HepG2 (cell line): ENCODE data around the gene FAIM. TPM values are rescaled to one million over a fixed set of nuclear protein-coding genes. Genes with fewer than 3 reads are reported as not detected.

Source experiments
- ATAC-seq: fragments of 200-7000 bp; cut with Tn5 transposase; 3 replicates; pipeline ENCODE4 v1.9.1; 2020; ENCODE audit warnings: mild to moderate bottlenecking, moderate library complexity
- BruUV-seq: library from RNA; stranded (reverse); fragments of 400-500 nt; replicated peaks from 2 replicates; lab custom pipeline; 2021; lab: Mats Ljungman, UMichigan
- CTCF ChIA-PET: fragments of 300-600 bp; formaldehyde crosslinking; extraction: SDS; loops from one replicate; lab custom pipeline; 2021; ENCODE audit warnings: low total read pairs, inconsistent platforms, low intra/inter-chr PET ratio; lab: Yijun Ruan, JAX
- POLR2A ChIA-PET: fragments of 350-600 bp; sonication (Branson Sonifier 250); formaldehyde crosslinking; loops from one replicate; lab custom pipeline; 2020; ENCODE audit warnings: antibody characterized with exemption, inconsistent platforms; lab: Yijun Ruan, JAX
- DNase-seq: peaks from one replicate; pipeline ENCODE4 v3.0.0-alpha.2; 2015; ENCODE audit warnings: low spot score
- FAIRE-seq: peaks from 3 replicates; lab custom pipeline; 2011; peaks lifted over from hg19 to GRCh38; lab: Jason Lieb, UNC
- H2AFZ ChIP-seq: one replicate; pipeline ENCODE4 v1.6.1; 2011; ENCODE audit warnings: low read length, inconsistent platforms
- H3K27ac ChIP-seq: fragments of 300-600 bp; 3 replicates; pipeline ENCODE4 v1.8.0; 2011; ENCODE audit warnings: mixed run types, mild to moderate bottlenecking, mixed read lengths, low read length, inconsistent platforms; ENCODE audit not compliant: insufficient read depth; ENCODE audit errors: extremely low read length
- H3K27me3 ChIP-seq, 2 experiments: fragments of 200-600 bp in 1 of 2; 2 replicates in 1 of 2; 3 replicates in 1 of 2; pipeline versions ENCODE4 v1.6.0 to v1.8.0; 2011; ENCODE audit warnings: low read length in 2 of 2, mild to moderate bottlenecking in 2 of 2, moderate library complexity in 2 of 2, inconsistent platforms in 1 of 2; ENCODE audit not compliant: insufficient read depth in 2 of 2, control insufficient read depth in 1 of 2
- H3K36me3 ChIP-seq, 2 experiments: fragments of 200-600 bp in 1 of 2; replicated peaks in 1 of 2; 2 replicates in 1 of 2; 3 replicates in 1 of 2; pipeline versions ENCODE4 v1.5.1 to v1.8.0; 2011; ENCODE audit warnings: low read length in 2 of 2, inconsistent platforms in 1 of 2; ENCODE audit not compliant: insufficient read depth in 2 of 2, control insufficient read depth in 1 of 2
- H3K4me1 ChIP-seq: 2 replicates; pipeline ENCODE4 v1.5.1; 2012; ENCODE audit warnings: low read length, inconsistent platforms; ENCODE audit not compliant: insufficient read depth
- H3K4me2 ChIP-seq: 2 replicates; pipeline ENCODE4 v1.6.0; 2011; ENCODE audit warnings: low read depth, low read length, inconsistent platforms
- H3K4me3 ChIP-seq, 3 experiments: fragments of 200-600 bp in 1 of 3; sonication (generic), shearing (Covaris generic) in 1 of 3; replicated peaks in 1 of 3; 2 replicates each; pipeline ENCODE4 v1.5.1; 2011 to 2016; ENCODE audit warnings: low read length in 3 of 3, inconsistent platforms in 2 of 3, low read depth in 2 of 3, mild to moderate bottlenecking in 2 of 3, control low read depth in 1 of 3, mixed read lengths in 1 of 3; ENCODE audit not compliant: insufficient read depth in 1 of 3
- H3K79me2 ChIP-seq: one replicate; pipeline ENCODE4 v1.6.1; 2011; ENCODE audit warnings: low read length, inconsistent platforms; ENCODE audit not compliant: insufficient read depth
- H3K9ac ChIP-seq: 2 replicates; pipeline ENCODE4 v1.6.0; 2011; ENCODE audit warnings: mild to moderate bottlenecking, low read depth, low read length, inconsistent platforms; ENCODE audit not compliant: insufficient read depth
- H3K9me3 ChIP-seq: 2 replicates; pipeline ENCODE4 v1.5.1; 2012; ENCODE audit warnings: mild to moderate bottlenecking, low read length
- H4K20me1 ChIP-seq: 2 replicates; pipeline ENCODE4 v1.6.0; 2011; ENCODE audit warnings: inconsistent platforms, mild to moderate bottlenecking, low read length, moderate library complexity; ENCODE audit not compliant: insufficient read depth
- GZF1 ChIP-seq: sonication (generic); formaldehyde crosslinking; IDR thresholded peaks from 2 replicates; pipeline ENCODE4 v1.5.1; 2020; ENCODE audit warnings: mild to moderate bottlenecking, missing genetic modification reagents
- HINFP ChIP-seq: sonication (generic); formaldehyde crosslinking; IDR thresholded peaks from 2 replicates; pipeline ENCODE4 v1.4.0; 2020; ENCODE audit warnings: low read depth, mild to moderate bottlenecking, missing genetic modification reagents
- HNRNPH1 ChIP-seq: fragments of 200-400 bp; formaldehyde crosslinking; optimal IDR thresholded peaks from 2 replicates; pipeline ENCODE3; 2017; ENCODE audit warnings: mild to moderate bottlenecking, low read depth, low read length
- IKZF1 ChIP-seq: fragments of 450-650 bp; IDR thresholded peaks from 2 replicates; pipeline ENCODE4 v1.7.1; 2016
- KLF12 ChIP-seq: sonication (generic); formaldehyde crosslinking; IDR thresholded peaks from 2 replicates; pipeline ENCODE4 v1.4.0; 2020; ENCODE audit warnings: missing genetic modification reagents, borderline replicate concordance
- LCORL ChIP-seq, 2 experiments: fragments of 450-650 bp in 1 of 2; sonication (generic) in 1 of 2; formaldehyde crosslinking in 1 of 2; IDR thresholded peaks; 2 replicates each; pipeline versions ENCODE4 v1.5.0 to v1.6.1; 2017 to 2020; ENCODE audit warnings: antibody characterized with exemption in 1 of 2, missing genetic modification reagents in 1 of 2
- SIX1 ChIP-seq: sonication (generic); formaldehyde crosslinking; IDR thresholded peaks from 2 replicates; pipeline ENCODE4 v1.4.0; 2020; ENCODE audit warnings: missing genetic modification reagents, borderline replicate concordance
- SOX13 ChIP-seq, 3 experiments: fragments of 450-650 bp in 1 of 3; sonication (generic) in 1 of 3; formaldehyde crosslinking in 1 of 3; IDR thresholded peaks in 2 of 3; conservative IDR thresholded peaks in 1 of 3; 2 replicates each; pipeline versions ENCODE4 v1.5.0 to v1.6.1; 2016 to 2020; ENCODE audit warnings: antibody characterized with exemption in 1 of 3, mild to moderate bottlenecking in 1 of 3, missing compliant biosample characterization in 1 of 3, missing genetic modification reagents in 1 of 3, moderate library complexity in 1 of 3
- THAP11 ChIP-seq: IDR thresholded peaks from 2 replicates; pipeline ENCODE4 v1.6.1; 2016; ENCODE audit warnings: missing biosample characterization, missing genetic modification reagents
- ZFP36L2 ChIP-seq: sonication (generic); formaldehyde crosslinking; IDR thresholded peaks from 2 replicates; pipeline ENCODE4 v1.4.0; 2020; ENCODE audit warnings: missing genetic modification reagents
- ZNF121 ChIP-seq: sonication (generic); formaldehyde crosslinking; IDR thresholded peaks from 2 replicates; pipeline ENCODE4 v1.5.0; 2020; ENCODE audit warnings: mild to moderate bottlenecking, missing genetic modification reagents
- ZNF343 ChIP-seq: sonication (generic); formaldehyde crosslinking; IDR thresholded peaks from 2 replicates; pipeline ENCODE4 v1.4.0; 2020; ENCODE audit warnings: mild to moderate bottlenecking, missing genetic modification reagents
- ZNF687 ChIP-seq: sonication (generic); formaldehyde crosslinking; IDR thresholded peaks from 2 replicates; pipeline ENCODE4 v1.5.1; 2020; ENCODE audit warnings: mild to moderate bottlenecking, missing genetic modification reagents, moderate library complexity
- ZNF83 ChIP-seq: sonication (generic); formaldehyde crosslinking; IDR thresholded peaks from 2 replicates; pipeline ENCODE4 v1.4.0; 2020; ENCODE audit warnings: missing genetic modification reagents, mild to moderate bottlenecking, borderline replicate concordance
- ZNF883 ChIP-seq: sonication (generic); formaldehyde crosslinking; IDR thresholded peaks from 2 replicates; pipeline ENCODE4 v1.5.1; 2020; ENCODE audit warnings: mild to moderate bottlenecking, missing genetic modification reagents; ENCODE audit errors: not compliant biosample characterization
- WGBS: methylation state at CpG from one replicate; pipeline ENCODE4 v1.1.6; 2017; ENCODE audit warnings: low lambda C conversion rate; 5-methylcytosine and 5-hydroxymethylcytosine counted together
- in situ Hi-C: cut with HindIII; loops from 2 replicates; pipeline ENCODE4 v1.10.0; 2017; ENCODE audit warnings: low pct_unique_long_range_greater_than_20kb; ENCODE audit not compliant: extremely low pct_ligation_motif_present
- intact Hi-C: fragments of 100-400 bp; cut with micrococcal nuclease; formaldehyde crosslinking; loops from one replicate; pipeline ENCODE4 v1.10.0; 2022; ENCODE audit not compliant: unreplicated experiment
- polyA plus RNA-seq, 8 experiments: library from polyadenylated mRNA; depleted of rRNA in 3 of 8; stranded (reverse) in 7 of 8; unstranded in 1 of 8; fragments of >200 nt; fragmentation: Illumina TruSeq in 4 of 8; extraction: Trizol in 4 of 8; gene quantifications; 2 replicates each; pipeline versions ENCODE4 v1.2.1 to v1.2.3, GENCODE V29; 2011 to 2016; ENCODE audit warnings: low read depth in 4 of 8, missing spikeins in 1 of 8, mixed read lengths in 1 of 8; ENCODE audit not compliant: insufficient read depth in 1 of 8
- total RNA-seq, 5 experiments: library from RNA; depleted of rRNA; stranded (reverse); fragments of >200 nt; fragmentation: Illumina TruSeq; extraction: Trizol; gene quantifications; 2 replicates each; pipeline ENCODE4 v1.2.3, GENCODE V29; 2016; ENCODE audit warnings: low read depth in 1 of 5

The FAIM gene
- total and polyA plus RNA-seq, 2 of the 13 experiments (the other 11 are each of a cell fraction or from before 2014, with no cell fraction given) = 4.3 to 25.8 TPM

- CTCF ChIA-PET = no interaction called here
- FAIRE-seq = no peak
- TF ChIP-seq IKZF1 = no peak
- TF ChIP-seq ZFP36L2 = no peak
- no peak for TF ChIP-seq ZNF343 (CRISPR knock-in tag)
- TF ChIP-seq GZF1 (CRISPR knock-in tag) = no peak
- peak; percentile 90 for TF ChIP-seq LCORL (IDR thresholded peaks at IDR 0.05)
- TF ChIP-seq LCORL (CRISPR knock-in tag; IDR thresholded peaks at IDR 0.05) = no peak
- TF ChIP-seq SIX1 = no peak
- TF ChIP-seq HINFP = no peak
- no peak for DNase-seq
- H3K27me3 ChIP-seq = no peaks in the 10 kb centered on the region
- H3K9me3 ChIP-seq = no peaks in the 10 kb centered on the region; the same call in 1 of the 2 replicates
- no peak overlapping the region for H3K9ac ChIP-seq
- no TSS peak for BruUV-seq
- no peak overlapping the region for H3K4me3 ChIP-seq
- in situ Hi-C loops (no loop called here), intact Hi-C loops (no loop called here)
- H3K27ac ChIP-seq = no peak overlapping the region
- peaks cover 8 to 54% of the 10 kb centered on the region in 2 experiments for H3K36me3 ChIP-seq
- no peaks in the 10 kb centered on the region for H3K4me1 ChIP-seq
- no peak overlapping the region for H3K4me2 ChIP-seq
- H3K79me2 ChIP-seq = no peaks in the 10 kb centered on the region
- no peak for ATAC-seq
- H4K20me1 ChIP-seq = no peaks in the 10 kb centered on the region
- POLR2A ChIA-PET = interaction anchor here (0.6 kb wide), 1 partner anchor 33 kb away, joined by 3 read pairs; no protein-coding TSS in a partner anchor
- no peak overlapping the region for H2AFZ ChIP-seq
These were observed 45.0 kb downstream of the FAIM start for GRCh38 chr3:138653567-138653966.

- DNase-seq = no peak
- WGBS = 96% methylated on average over 2 of the region's 2 CpGs
- in situ Hi-C loops = no loop called here
- TF ChIP-seq SOX13 (IDR thresholded peaks at IDR 0.05) (no peak), SOX13 (CRISPR knock-in tag; conservative IDR thresholded peaks at IDR 0.05 in 1 of 2, IDR thresholded peaks at IDR 0.05 in 1 of 2) (no peak), ZNF883 (no peak), HNRNPH1 (no peak), THAP11 (no peak), ZNF687 (CRISPR knock-in tag) (no peak), ZNF83 (no peak), ZNF121 (CRISPR knock-in tag) (no peak), KLF12 (CRISPR knock-in tag) (no peak)
These were observed 48.9 kb downstream of the FAIM start for GRCh38 chr3:138657508-138657907.

More at GRCh38 chr3:138657508-138657907, 48.9 kb downstream of the FAIM start:
- no peak for FAIRE-seq
- Histone ChIP-seq H3K27me3 (no peaks in the 10 kb centered on the region), H3K9ac (no peak overlapping the region), H2AFZ (no peak overlapping the region), H3K36me3 (peaks cover 6 to 59% of the 10 kb centered on the region in 2 experiments), H3K4me2 (no peak overlapping the region), H3K79me2 (no peaks in the 10 kb centered on the region), H3K27ac (no peak overlapping the region), H4K20me1 (no peaks in the 10 kb centered on the region), H3K4me3 (no peak overlapping the region), H3K4me1 (no peaks in the 10 kb centered on the region), H3K9me3 (no peaks in the 10 kb centered on the region)
- intact Hi-C loops = no loop called here
- CTCF ChIA-PET = no interaction called here
- ATAC-seq = no peak
- no TSS peak for BruUV-seq
- POLR2A ChIA-PET = no interaction called here
